Body of pancreas (tissue), 4 donors: ENCODE results near the gene METTL1. TPM values are rescaled to one million over a fixed set of nuclear protein-coding genes. Genes with fewer than 3 reads are reported as not detected.

Experiments used
- ATAC-seq: fragments of 150-250 bp; one replicate; pipeline ENCODE4 v1.9.1; 2016
- DNase-seq, 4 donors: peaks; one replicate each; pipeline ENCODE4 v3.0.0-alpha.2; 2019
- H3K27ac ChIP-seq, 4 donors: fragments of 200-600 bp; sonication (generic); 1 replicate in 3 of 4; 2 replicates in 1 of 4; pipeline versions ENCODE4 v1.5.1 to v1.6.1; 2016 to 2019; ENCODE audit warnings: mild to moderate bottlenecking in 1 of 4, mixed read lengths in 1 of 4, moderate library complexity in 1 of 4
- H3K27me3 ChIP-seq, 2 donors: fragments of 200-600 bp; sonication (generic); one replicate each; pipeline ENCODE4 v1.6.0; 2016; ENCODE audit warnings: mild to moderate bottlenecking in 1 of 2
- H3K36me3 ChIP-seq, 2 donors: fragments of 200-600 bp; sonication (generic); replicated peaks in 1 of 2; 2 replicates each; pipeline ENCODE4 v1.5.1; 2016; ENCODE audit warnings: low read depth in 2 of 2; ENCODE audit not compliant: insufficient read depth in 1 of 2
- H3K4me1 ChIP-seq: fragments of 200-600 bp; sonication (generic); one replicate; pipeline ENCODE4 v1.6.0; 2016
- H3K4me3 ChIP-seq, 2 donors: fragments of 200-600 bp; sonication (generic); 1 replicate in 1 of 2; 2 replicates in 1 of 2; pipeline ENCODE4 v1.5.1; 2016 to 2019
- H3K9me3 ChIP-seq, 3 donors: fragments of 200-600 bp; sonication (generic); 1 replicate in 2 of 3; 2 replicates in 1 of 3; pipeline ENCODE4 v1.5.1; 2016
- CTCF ChIP-seq, 7 experiments: fragments of 450-650 bp in 4 of 7; fragments of 200-600 bp in 3 of 7; sonication (generic) in 3 of 7; IDR thresholded peaks; one replicate each; pipeline ENCODE4 v1.5.1; 2016 to 2019; ENCODE audit warnings: antibody characterized with exemption in 7 of 7
- POLR2A ChIP-seq, 3 donors: fragments of 450-650 bp; IDR thresholded peaks; one replicate each; pipeline ENCODE4 v1.6.1; 2016; ENCODE audit warnings: antibody characterized with exemption in 3 of 3, mild to moderate bottlenecking in 2 of 3
- WGBS, 2 donors: methylation state at CpG; one replicate each; pipeline ENCODE4 v1.1.5; 2017; 5-methylcytosine and 5-hydroxymethylcytosine counted together
- intact Hi-C: fragments of 100-400 bp; cut with DNase I; formaldehyde crosslinking; loops from one replicate; pipeline ENCODE4 v1.15.1; 2023
- total RNA-seq, 2 donors: library from RNA; depleted of rRNA; stranded (reverse); fragments of >200 nt; gene quantifications; one replicate each; pipeline ENCODE4 v1.1.0, GENCODE V29; 2016

The METTL1 gene
- total RNA-seq, 2 donors from 2014 or later, result 16.1 to 23.1 TPM

- no peak for TF ChIP-seq CTCF (IDR thresholded peaks at IDR 0.05)
- TF ChIP-seq POLR2A (IDR thresholded peaks at IDR 0.05), result no peak
- Histone ChIP-seq H3K27me3 (no peaks in the 10 kb centered on the region), H3K36me3 (peaks cover 3 to 35% of the 10 kb centered on the region in 2 donors), H3K9me3 (no peaks in the 10 kb centered on the region), H3K4me1 (no peaks in the 10 kb centered on the region), H3K27ac (no peak overlapping the region), H3K4me3 (no peak overlapping the region)
- WGBS, 2 donors, result 93 to 94% methylated on average over 1 of the region's 1 CpG
- intact Hi-C loops, result no loop called here
- DNase-seq, result no peak
- no peak for ATAC-seq
These were observed 25.1 kb upstream of the METTL1 start for GRCh38 chr12:57796996-57797395.

- DNase-seq, result no peak
- Histone ChIP-seq H3K4me1 (no peaks in the 10 kb centered on the region), H3K27ac (no peak overlapping the region), H3K9me3 (no peaks in the 10 kb centered on the region), H3K27me3 (no peaks in the 10 kb centered on the region), H3K4me3 (no peak overlapping the region), H3K36me3 (peaks cover 3 to 36% of the 10 kb centered on the region in 2 donors)
- WGBS, 2 donors, result 87 to 95% methylated on average over 6 of the region's 6 CpGs
- TF ChIP-seq CTCF (IDR thresholded peaks at IDR 0.05) (no peak), POLR2A (IDR thresholded peaks at IDR 0.05) (no peak)
- intact Hi-C loops, result no loop called here
- no peak for ATAC-seq
These were observed 23.4 kb upstream of the METTL1 start for GRCh38 chr12:57795354-57795753.

- Histone ChIP-seq H3K27ac (no peak overlapping the region), H3K9me3 (no peaks in the 10 kb centered on the region), H3K4me1 (no peaks in the 10 kb centered on the region), H3K36me3 (peaks cover 3 to 33% of the 10 kb centered on the region in 2 donors), H3K27me3 (no peaks in the 10 kb centered on the region), H3K4me3 (no peak overlapping the region)
- intact Hi-C loops, result no loop called here
- TF ChIP-seq POLR2A (IDR thresholded peaks at IDR 0.05), result no peak
- TF ChIP-seq CTCF (IDR thresholded peaks at IDR 0.05), result no peak
- no peak for DNase-seq
- no peak for ATAC-seq
- 25 to 42% methylated on average over 1 of the region's 1 CpG for WGBS, 2 donors
These were observed 22.0 kb upstream of the METTL1 start for GRCh38 chr12:57793920-57794319.

GRCh38 chr12:57783861-57784260 lies 12.0 kb upstream of the METTL1 start:
- no peak for DNase-seq
- WGBS, 2 donors, result 87% methylated on average over 11 of the region's 11 CpGs
- TF ChIP-seq POLR2A (IDR thresholded peaks at IDR 0.05) (no peak), CTCF (IDR thresholded peaks at IDR 0.05) (no peak)
- H3K4me1 ChIP-seq, result peaks cover 24% of the 10 kb centered on the region
- H3K4me3 ChIP-seq, result no peak overlapping the region
- no peak for ATAC-seq
- peaks cover 0 to 14% of the 10 kb centered on the region in 2 donors for H3K36me3 ChIP-seq
- H3K27ac ChIP-seq, result no peak overlapping the region
- H3K27me3 ChIP-seq, result no peaks in the 10 kb centered on the region
- no peaks in the 10 kb centered on the region for H3K9me3 ChIP-seq
- intact Hi-C loops, result no loop called here

- WGBS, 2 donors, result 71 to 83% methylated on average over 12 of the region's 12 CpGs
- no peak for TF ChIP-seq POLR2A (IDR thresholded peaks at IDR 0.05)
- TF ChIP-seq CTCF (IDR thresholded peaks at IDR 0.05), result no peak
- DNase-seq (no peak), ATAC-seq (no peak)
- Histone ChIP-seq H3K9me3 (no peaks in the 10 kb centered on the region), H3K27ac (no peak overlapping the region), H3K27me3 (no peaks in the 10 kb centered on the region), H3K36me3 (peaks cover 0 to 14% of the 10 kb centered on the region in 2 donors), H3K4me3 (peak overlapping the region in 1 of 2 donors; percentile 98), H3K4me1 (peaks cover 28% of the 10 kb centered on the region)
- intact Hi-C loops, result no loop called here
These were observed 11.5 kb upstream of the METTL1 start for GRCh38 chr12:57783466-57783801.
